Stimulated activated CD8-positive, alpha-beta memory T cell treated with anti-CD3 and anti-CD28 coated beads, Interleukin-4, amount 100 ng/mL, for 48 hours (primary cell): ENCODE results near the gene TBC1D9B.
"Not testable (repeated sequence)": the region's sequence is repeated elsewhere in the genome, so short reads cannot be mapped to it uniquely, and the experiment has no call there.

Experiments
- DNase-seq: peaks from one replicate; pipeline ENCODE4 v3.0.0-alpha.2; 2020

Gene TBC1D9B

GRCh38 chr5:179836225-179837019 lies 71.3 kb downstream of the TBC1D9B start:
- peak; percentile 59 for DNase-seq

GRCh38 chr5:179834871-179835270 lies 72.8 kb downstream of the TBC1D9B start:
- not testable (repeated sequence) for DNase-seq

GRCh38 chr5:179834120-179834519 lies 73.6 kb downstream of the TBC1D9B start:
- DNase-seq: no peak

- DNase-seq: no peak
These were observed 74.0 kb downstream of the TBC1D9B start for GRCh38 chr5:179833709-179834070.

- DNase-seq: no peak
These were observed 74.5 kb downstream of the TBC1D9B start for GRCh38 chr5:179833056-179833708.

GRCh38 chr5:179832039-179832745 lies 75.5 kb downstream of the TBC1D9B start:
- no peak for DNase-seq

GRCh38 chr5:179830818-179831468 lies 76.8 kb downstream of the TBC1D9B start:
- no peak for DNase-seq

- DNase-seq: no peak
These were observed 77.8 kb downstream of the TBC1D9B start for GRCh38 chr5:179829732-179830435.

GRCh38 chr5:179828756-179829421 lies 78.8 kb downstream of the TBC1D9B start:
- DNase-seq: no peak

- DNase-seq: peak; percentile 70
These were observed 80.0 kb downstream of the TBC1D9B start for GRCh38 chr5:179827680-179828079.

- no peak for DNase-seq
These were observed 82.0 kb downstream of the TBC1D9B start for GRCh38 chr5:179825655-179826182.

- no peak for DNase-seq
These were observed 83.0 kb downstream of the TBC1D9B start for GRCh38 chr5:179824745-179825112.

GRCh38 chr5:179823937-179824744 lies 83.6 kb downstream of the TBC1D9B start:
- no peak for DNase-seq

- DNase-seq: no peak
These were observed 85.2 kb downstream of the TBC1D9B start for GRCh38 chr5:179822444-179822990.

GRCh38 chr5:179822059-179822432 lies 85.7 kb downstream of the TBC1D9B start:
- DNase-seq: no peak

- DNase-seq: peak; percentile 89
These were observed 86.2 kb downstream of the TBC1D9B start for GRCh38 chr5:179821298-179822058.

- DNase-seq: peak; percentile 86
These were observed 87.0 kb downstream of the TBC1D9B start, which contains the start of gene SQSTM1 for GRCh38 chr5:179820483-179821297. Gene SQSTM1 (plus strand): TSS chr5:179820905. CDS start chr5:179820937, 32 bp downstream.

- no peak for DNase-seq
These were observed 87.6 kb downstream of the TBC1D9B start for GRCh38 chr5:179820127-179820482.
